GM18519 (cell line): Measurements from ENCODE around the gene GRAP.

ENCODE experiments used
- ATAC-seq: cut with Tn5 transposase; IDR thresholded peaks from one replicate; pipeline ENCODE4 v1.9.1; 2021; ENCODE audit warnings: mild to moderate bottlenecking, moderate library complexity; ENCODE audit not compliant: unreplicated experiment, low FRiP score

Gene GRAP

GRCh38 chr17:18987230-18987610 lies 59.5 kb downstream of the GRAP start:
- ATAC-seq: no peak

- ATAC-seq: no peak
Measured at GRCh38 chr17:18986541-18987229, 60.1 kb downstream of the GRAP start.

- no peak for ATAC-seq
Measured at GRCh38 chr17:18985475-18985874, 61.3 kb downstream of the GRAP start.

- no peak for ATAC-seq
Measured at GRCh38 chr17:18984273-18985114, 62.3 kb downstream of the GRAP start.

- ATAC-seq: no peak
Measured at GRCh38 chr17:18981642-18982424, 64.9 kb downstream of the GRAP start.

GRCh38 chr17:18981335-18981641 lies 65.5 kb downstream of the GRAP start:
- no peak for ATAC-seq

GRCh38 chr17:18980682-18981334 lies 65.9 kb downstream of the GRAP start:
- no peak for ATAC-seq

GRCh38 chr17:18978655-18979054 lies 68.1 kb downstream of the GRAP start:
- no peak for ATAC-seq

- ATAC-seq: no peak
Measured at GRCh38 chr17:18978050-18978449, 68.7 kb downstream of the GRAP start.

GRCh38 chr17:18977646-18978045 lies 69.1 kb downstream of the GRAP start:
- ATAC-seq: no peak

GRCh38 chr17:18977021-18977420 lies 69.7 kb downstream of the GRAP start:
- no peak for ATAC-seq

GRCh38 chr17:18976201-18976600 lies 70.6 kb downstream of the GRAP start:
- no peak for ATAC-seq

GRCh38 chr17:18975597-18975996 lies 71.2 kb downstream of the GRAP start:
- ATAC-seq: no peak

- ATAC-seq: no peak
Measured at GRCh38 chr17:18974407-18975149, 72.2 kb downstream of the GRAP start.

- no peak for ATAC-seq
Measured at GRCh38 chr17:18971801-18972200, 75.0 kb downstream of the GRAP start.
